GM21526 (cell line): ENCODE data around the gene MRNIP.

Experiments
- ATAC-seq: cut with Tn5 transposase; IDR thresholded peaks from one replicate; pipeline ENCODE4 v1.9.1; 2021; ENCODE audit warnings: moderate library complexity; ENCODE audit not compliant: unreplicated experiment, low FRiP score

The MRNIP gene

DNA sequence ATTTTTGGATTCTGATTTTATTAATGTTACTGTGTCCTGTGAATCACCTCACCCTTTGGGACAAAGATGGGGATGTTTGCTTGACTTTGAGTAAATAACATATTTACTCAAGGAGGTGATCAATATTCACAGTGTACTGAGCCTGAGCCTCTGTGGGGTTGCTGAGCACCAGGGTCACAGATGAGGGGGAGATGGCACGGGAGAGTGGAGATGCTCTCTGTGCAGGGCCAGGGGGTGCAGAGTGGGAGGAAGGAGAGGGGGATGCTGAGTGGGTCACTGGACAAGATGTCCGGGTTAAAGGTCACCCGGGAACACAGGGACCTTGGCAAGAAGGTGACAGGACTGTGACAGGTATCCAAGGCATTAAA is 33.9 kb downstream of the MRNIP start:
- no peak for ATAC-seq

GRCh38 chr5:179823937-179824744 is 34.5 kb downstream of the MRNIP start:
- ATAC-seq = no peak

GRCh38 chr5:179822444-179822990 is 36.1 kb downstream of the MRNIP start:
- no peak for ATAC-seq

GRCh38 chr5:179822059-179822432 is 36.6 kb downstream of the MRNIP start:
- no peak for ATAC-seq

- peak; percentile 43 for ATAC-seq
Measured at GRCh38 chr5:179821298-179822058, 37.1 kb downstream of the MRNIP start.

DNA sequence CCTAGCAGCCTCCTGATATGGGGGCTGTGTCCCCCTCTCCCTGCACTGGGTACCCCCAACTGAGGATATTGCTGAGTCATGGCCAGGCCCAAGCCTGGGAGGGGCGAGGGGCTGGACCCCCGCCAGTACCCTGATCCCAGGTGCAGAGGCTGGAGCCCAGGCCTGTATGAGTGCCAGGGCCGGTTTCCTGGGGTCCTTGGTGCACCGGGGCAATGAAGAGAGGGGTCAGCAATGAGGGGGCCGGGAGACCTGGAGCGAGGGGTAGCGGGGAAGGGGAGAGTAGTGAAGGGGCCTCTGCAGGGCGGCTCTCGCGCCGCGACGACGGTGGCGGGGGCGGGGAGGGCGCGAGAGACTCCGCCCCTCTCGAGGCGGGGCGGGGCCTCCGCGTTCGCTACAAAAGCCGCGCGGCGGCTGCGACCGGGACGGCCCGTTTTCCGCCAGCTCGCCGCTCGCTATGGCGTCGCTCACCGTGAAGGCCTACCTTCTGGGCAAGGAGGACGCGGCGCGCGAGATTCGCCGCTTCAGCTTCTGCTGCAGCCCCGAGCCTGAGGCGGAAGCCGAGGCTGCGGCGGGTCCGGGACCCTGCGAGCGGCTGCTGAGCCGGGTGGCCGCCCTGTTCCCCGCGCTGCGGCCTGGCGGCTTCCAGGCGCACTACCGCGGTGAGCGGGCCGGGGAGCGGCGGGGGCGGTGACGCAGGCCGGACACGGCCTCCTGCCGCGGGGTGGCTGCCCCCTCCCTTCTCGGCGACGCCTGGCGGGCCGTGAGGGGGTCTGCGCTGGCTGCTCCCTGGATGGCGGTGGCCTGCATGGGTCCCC is 37.9 kb downstream of the MRNIP start, which contains the start of gene SQSTM1:
SQSTM1 (plus strand) TSS at position 423 of the 815 bp plus-strand sequence; CDS start at position 455, 32 bp downstream.
- peak; percentile 37 for ATAC-seq

DNA sequence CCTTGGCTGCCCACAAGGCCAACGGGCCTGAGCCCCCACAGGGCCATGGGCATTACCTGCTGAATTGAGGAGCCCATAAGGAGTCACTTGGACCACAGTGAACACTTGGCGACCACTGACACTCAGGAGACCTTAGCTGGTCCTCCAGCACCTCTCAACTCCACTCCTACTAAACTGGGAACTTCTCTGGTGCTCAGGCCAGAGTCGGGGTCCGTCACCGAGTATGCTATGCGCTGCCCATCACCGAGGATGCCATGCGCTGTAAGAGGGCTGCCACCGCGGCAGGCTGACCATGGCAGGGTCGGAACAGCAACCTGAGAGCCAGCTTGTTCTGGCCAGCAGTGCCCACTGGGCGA is 38.5 kb downstream of the MRNIP start:
- ATAC-seq = no peak

GRCh38 chr5:179819296-179820126 is 39.1 kb downstream of the MRNIP start:
- no peak for ATAC-seq

DNA sequence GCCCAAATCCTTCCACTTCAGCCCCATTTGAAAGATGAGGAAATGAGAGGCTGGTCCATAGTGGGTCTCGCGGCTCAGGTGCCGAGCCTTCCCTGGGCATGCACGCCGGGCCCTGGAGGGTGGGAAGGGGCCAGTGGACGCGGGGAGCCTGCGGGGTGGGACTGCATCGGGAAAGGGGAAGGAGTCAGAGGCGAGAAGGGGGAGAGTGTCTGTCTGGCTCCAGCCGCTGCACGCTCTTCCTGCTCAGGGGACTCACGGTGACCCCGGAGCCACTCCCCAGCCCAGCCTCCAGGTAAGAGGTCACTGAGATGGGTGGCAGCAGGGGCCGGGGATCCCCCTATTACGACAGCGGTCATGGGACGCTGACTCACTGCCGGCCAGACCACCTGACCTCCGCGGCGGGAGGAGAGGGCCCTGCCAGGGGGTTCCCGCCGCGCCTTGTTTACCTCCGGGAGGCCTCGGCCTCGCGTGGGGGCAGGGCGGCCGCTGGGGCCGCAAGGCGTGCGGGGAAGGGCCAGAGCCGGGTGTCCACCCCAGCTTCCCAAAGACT is 39.8 kb downstream of the MRNIP start:
- ATAC-seq = peak; percentile 47

- no peak for ATAC-seq
Measured at GRCh38 chr5:179817890-179818745, 40.5 kb downstream of the MRNIP start.

DNA sequence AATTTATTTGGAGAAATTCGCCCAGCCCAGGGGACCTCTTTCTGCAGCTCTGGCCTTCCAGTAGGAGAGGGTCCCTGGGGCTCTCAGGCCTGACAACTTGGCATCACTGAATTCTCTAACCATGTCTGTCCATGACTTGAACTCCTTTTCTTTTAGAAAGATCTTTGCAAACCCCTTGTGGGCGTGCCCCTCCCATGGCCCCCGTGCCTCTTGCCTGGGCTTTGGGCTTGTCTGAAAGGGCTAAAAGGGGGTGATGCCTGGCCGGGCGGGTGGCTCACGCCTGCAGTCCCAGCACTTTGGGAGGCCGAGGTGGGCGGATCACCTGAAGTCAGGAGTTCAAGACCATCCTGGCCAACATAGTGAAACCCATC is 41.2 kb downstream of the MRNIP start:
- ATAC-seq = no peak

DNA sequence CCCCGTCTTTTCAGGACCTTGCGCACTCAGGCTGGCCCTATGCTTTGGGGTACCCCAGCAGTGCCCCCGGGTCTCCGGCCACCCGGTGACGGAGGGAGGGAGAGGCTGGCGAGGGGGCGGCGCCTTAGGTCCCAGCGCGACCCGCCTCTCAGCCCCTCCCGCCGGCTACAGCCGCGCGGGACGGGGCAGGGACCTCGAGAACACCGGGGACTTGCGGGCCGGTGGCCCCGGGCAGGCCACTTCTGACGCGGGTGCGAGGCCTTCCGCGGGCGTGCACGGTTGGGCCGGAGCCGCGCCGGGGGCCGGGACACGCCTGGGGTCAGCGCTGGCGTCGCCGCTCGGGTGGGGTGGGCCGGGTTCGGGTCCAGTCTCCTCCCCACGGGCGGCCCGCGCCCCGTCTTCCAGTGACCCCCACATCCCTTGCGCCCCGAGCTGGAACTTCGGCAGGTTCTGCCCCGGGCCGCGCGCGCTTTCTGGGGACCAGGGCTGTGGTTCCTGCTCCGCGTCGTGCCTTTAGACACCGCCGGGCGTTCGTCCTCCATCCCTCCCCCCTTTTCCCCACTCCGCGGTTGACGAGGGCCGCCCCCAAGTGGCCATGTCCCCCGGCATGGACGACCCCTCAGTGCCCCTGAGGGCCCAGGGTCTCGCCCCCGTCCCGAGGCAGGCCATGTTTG is 41.7 kb downstream of the MRNIP start:
- ATAC-seq = no peak

DNA sequence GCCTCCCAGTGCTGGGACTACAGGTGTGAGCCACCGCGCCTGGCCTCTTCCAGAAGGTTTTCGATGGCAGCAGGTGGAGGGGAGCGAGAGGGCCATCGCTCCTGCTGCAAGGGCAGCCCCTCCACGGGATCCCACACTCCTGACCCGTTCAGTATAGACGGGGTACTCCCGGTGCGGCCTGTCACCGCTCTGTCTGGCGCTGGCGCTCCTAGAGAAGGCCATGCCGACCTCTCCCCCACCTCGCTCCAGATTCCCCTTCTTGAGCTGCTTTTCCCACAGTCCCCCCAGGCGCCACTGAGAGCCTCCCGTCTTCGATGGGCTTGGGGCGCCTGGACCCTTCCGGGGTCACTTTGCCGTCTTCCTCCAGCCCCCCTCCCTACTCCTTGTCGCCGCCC is 42.2 kb downstream of the MRNIP start:
- ATAC-seq = no peak

DNA sequence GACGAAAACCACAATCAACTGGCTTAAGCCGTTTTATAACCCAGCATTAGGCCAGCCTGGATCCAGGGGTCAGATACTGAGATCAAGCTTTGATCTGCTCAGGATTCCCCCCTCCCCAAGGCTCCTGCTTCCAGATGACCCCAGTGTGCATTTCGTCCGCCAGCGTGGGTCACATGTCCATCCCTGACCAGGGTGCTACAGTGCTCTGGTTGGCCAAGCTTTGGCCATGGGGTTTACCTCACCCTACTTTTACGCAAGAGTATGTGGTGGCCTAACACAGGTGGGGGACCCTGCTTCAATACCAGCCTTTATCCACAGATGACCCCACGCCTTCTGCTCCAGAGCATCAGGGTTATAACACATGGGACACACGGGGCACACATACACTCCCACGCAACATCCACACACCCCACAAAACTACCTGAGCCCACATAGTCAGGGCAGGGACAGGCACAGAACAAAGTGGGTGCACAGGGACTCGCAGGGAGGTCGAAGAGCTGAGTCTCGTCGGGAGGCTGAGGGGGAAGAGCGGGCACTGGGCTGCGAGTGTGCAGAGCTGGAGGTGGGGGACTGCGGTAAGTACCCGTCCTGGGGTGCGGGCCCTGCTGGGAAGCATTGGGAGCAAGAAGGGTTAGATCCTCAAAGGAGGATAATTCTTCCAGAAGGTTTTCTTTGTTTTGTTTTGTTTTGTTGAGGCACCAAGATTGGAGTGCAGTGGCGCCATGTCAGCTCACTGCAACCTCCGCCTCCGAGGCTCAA is 42.9 kb downstream of the MRNIP start:
- ATAC-seq = no peak

DNA sequence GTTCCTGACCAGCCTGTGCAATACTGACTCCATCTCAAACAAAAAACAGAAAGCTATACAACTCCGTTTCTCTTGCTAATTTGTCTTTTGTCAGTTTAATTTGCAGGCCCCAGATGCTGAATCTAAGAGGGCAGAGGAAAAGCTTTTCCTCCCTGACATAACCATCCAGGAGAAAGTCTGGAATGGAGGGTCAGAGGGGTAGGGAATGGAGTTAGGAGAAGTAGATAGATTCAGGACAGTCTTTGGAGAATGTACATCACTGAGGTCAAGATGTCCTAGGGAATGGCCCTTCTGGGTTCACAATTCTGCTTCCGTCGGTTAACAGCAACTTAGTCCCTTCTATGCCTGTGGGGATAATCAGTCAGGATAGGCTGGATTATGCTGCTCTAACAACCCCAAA is 44.5 kb downstream of the MRNIP start:
- ATAC-seq = no peak

- ATAC-seq = no peak
Measured at GRCh38 chr5:179812997-179813607, 45.5 kb downstream of the MRNIP start.

DNA sequence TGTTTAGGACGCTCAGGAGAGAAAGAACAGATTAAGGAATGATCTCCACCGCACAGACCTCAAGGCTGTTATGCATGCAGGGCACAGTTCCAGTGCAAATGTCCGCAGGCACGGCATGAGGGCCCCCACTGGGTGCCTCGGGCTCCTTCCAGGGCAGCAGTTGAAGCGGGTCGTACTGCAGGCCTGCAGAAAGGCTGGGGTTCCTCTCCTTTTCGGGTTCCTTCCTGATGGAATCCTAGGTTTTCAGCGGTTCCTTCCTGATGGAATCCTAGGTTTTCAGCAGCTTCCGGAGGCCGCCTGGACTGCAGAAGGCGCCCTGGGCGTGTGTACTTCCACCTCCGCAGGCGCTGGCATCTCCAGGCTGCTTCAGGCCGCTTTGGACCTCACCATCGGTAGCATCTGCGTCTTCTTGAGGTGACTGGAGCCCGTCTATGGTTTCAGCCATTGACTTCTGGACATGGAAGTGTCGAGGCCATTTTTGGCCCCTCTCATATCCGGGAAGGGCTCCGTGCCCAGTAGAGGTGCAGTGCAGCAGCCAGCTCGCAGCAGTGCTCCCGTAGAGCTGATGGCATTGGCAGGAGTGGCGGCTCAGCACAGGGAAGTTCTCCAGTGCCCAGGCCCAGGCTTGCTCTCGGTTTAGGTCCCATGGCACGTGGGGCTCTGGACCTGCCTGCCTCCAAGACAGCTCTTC is 46.3 kb downstream of the MRNIP start:
- no peak for ATAC-seq
